ENCODE data around the gene SLC35C1. TPM values are rescaled to one million over a fixed set of nuclear protein-coding genes. Genes with fewer than 3 reads are reported as not detected.

SLC35C1 gene
- total and polyA plus RNA-seq, 2 experiments from 2014 or later = 6.8 to 11.0 TPM

DNA sequence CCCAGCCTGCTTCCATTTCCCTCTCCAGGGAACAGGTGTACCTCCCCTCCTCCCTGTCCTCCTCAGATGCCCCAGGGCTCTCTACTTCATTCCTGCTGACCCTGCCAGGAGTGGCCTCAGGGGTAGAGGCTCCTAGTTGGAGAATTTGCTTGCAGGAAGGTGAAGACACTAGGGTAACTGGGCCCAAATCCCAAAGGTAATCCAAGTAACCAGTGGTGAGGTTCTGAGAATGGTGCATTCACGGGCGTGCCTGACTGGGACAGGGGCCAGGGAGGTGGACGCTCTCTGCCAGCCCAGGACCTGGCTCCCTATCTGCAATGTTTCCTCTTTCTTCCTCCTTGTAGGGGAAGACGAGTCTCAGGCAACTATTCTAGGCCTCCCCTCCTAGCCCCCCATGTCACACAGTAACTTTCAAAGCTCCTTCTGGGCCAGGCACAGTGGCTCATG, 2.9 kb downstream of the SLC35C1 start:
- H3K4me1 ChIP-seq (ENCODE audit: insufficient read depth) = peaks cover 3% of the 10 kb centered on the region; the same call in 1 of the 2 replicates
- H3K27ac ChIP-seq (ENCODE audit: low read depth) = no peak overlapping the region
- no peaks in the 10 kb centered on the region; the same call in 2 of the 3 replicates for H3K9me3 Mint-ChIP-seq
- H2AFZ ChIP-seq = no peak overlapping the region
- H3K36me3 Mint-ChIP-seq (ENCODE audit: low read depth) = peaks cover 15% of the 10 kb centered on the region; the same call in 2 of the 3 replicates
- peaks cover 3% of the 10 kb centered on the region; the same call in 1 of the 2 replicates for H4K20me1 ChIP-seq (replicated peaks; ENCODE audit: insufficient read depth)
- H3K27me3 ChIP-seq (ENCODE audit: insufficient read depth) = peaks cover 9% of the 10 kb centered on the region
- no peak for TF ChIP-seq STAT1 (IDR thresholded peaks at IDR 0.05; ENCODE audit: unreplicated experiment)
- TF ChIP-seq ZNF462 (CRISPR knock-in tag; IDR thresholded peaks at IDR 0.05) = no peak
- no peak for TF ChIP-seq CTCF (conservative IDR thresholded peaks at IDR 0.05; ENCODE audit: low read depth in 2 of 2)
- TF ChIP-seq CREB1 (CRISPR knock-in tag; IDR thresholded peaks at IDR 0.05; ENCODE audit: low read depth) = no peak
- TF ChIP-seq, protein P1, sequence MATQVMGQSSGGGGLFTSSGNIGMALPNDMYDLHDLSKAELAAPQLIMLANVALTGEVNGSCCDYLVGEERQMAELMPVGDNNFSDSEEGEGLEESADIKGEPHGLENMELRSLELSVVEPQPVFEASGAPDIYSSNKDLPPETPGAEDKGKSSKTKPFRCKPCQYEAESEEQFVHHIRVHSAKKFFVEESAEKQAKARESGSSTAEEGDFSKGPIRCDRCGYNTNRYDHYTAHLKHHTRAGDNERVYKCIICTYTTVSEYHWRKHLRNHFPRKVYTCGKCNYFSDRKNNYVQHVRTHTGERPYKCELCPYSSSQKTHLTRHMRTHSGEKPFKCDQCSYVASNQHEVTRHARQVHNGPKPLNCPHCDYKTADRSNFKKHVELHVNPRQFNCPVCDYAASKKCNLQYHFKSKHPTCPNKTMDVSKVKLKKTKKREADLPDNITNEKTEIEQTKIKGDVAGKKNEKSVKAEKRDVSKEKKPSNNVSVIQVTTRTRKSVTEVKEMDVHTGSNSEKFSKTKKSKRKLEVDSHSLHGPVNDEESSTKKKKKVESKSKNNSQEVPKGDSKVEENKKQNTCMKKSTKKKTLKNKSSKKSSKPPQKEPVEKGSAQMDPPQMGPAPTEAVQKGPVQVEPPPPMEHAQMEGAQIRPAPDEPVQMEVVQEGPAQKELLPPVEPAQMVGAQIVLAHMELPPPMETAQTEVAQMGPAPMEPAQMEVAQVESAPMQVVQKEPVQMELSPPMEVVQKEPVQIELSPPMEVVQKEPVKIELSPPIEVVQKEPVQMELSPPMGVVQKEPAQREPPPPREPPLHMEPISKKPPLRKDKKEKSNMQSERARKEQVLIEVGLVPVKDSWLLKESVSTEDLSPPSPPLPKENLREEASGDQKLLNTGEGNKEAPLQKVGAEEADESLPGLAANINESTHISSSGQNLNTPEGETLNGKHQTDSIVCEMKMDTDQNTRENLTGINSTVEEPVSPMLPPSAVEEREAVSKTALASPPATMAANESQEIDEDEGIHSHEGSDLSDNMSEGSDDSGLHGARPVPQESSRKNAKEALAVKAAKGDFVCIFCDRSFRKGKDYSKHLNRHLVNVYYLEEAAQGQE (IDR thresholded peaks at IDR 0.05; ENCODE audit: unreplicated experiment) = no peak
- no peak for TF ChIP-seq NANOG (IDR thresholded peaks at IDR 0.05; ENCODE audit: borderline replicate concordance)
- no peak for TF ChIP-seq ZNF114 (CRISPR knock-in tag; IDR thresholded peaks at IDR 0.05)
- no peak for TF ChIP-seq ZNF331 (CRISPR knock-in tag; IDR thresholded peaks at IDR 0.05; ENCODE audit: low read depth)
- TF ChIP-seq EZH2phosphoT487 (IDR thresholded peaks at IDR 0.05; ENCODE audit: unreplicated experiment) = no peak
- TF ChIP-seq JUNB (IDR thresholded peaks at IDR 0.05; ENCODE audit: unreplicated experiment) = no peak
- no peak for TF ChIP-seq EZH2 (IDR thresholded peaks at IDR 0.05; ENCODE audit: low read depth, unreplicated experiment)
- TF ChIP-seq ETS1 (IDR thresholded peaks at IDR 0.05) = no peak
- no peak for TF ChIP-seq POLR2AphosphoS5 (IDR thresholded peaks at IDR 0.05; ENCODE audit: low read depth)
- peaks cover 11% of the 10 kb centered on the region for H3K79me2 ChIP-seq (replicated peaks; ENCODE audit: insufficient read depth)
- ATAC-seq (no peak), DNase-seq (ENCODE audit: low spot score) (no peak)
- no peaks in the 10 kb centered on the region for H3F3A ChIP-seq (replicated peaks; ENCODE audit: low read depth)
- H3K4me2 ChIP-seq = no peak overlapping the region
- H3K27ac Mint-ChIP-seq = no peak overlapping the region
- no peaks in the 10 kb centered on the region for H3K9me2 ChIP-seq (ENCODE audit: insufficient read depth)
- H3K36me3 ChIP-seq (ENCODE audit: insufficient read depth) = no peaks in the 10 kb centered on the region
- peaks cover 25% of the 10 kb centered on the region for H3K4me1 Mint-ChIP-seq
- peaks cover 29% of the 10 kb centered on the region for H3K27me3 Mint-ChIP-seq (ENCODE audit: insufficient read depth, low read depth, poor library complexity)
- H3K4me3 Mint-ChIP-seq = peak overlapping the region; percentile 34; the same call in 2 of the 3 replicates
- peak overlapping the region; percentile 90; the same call in 1 of the 2 replicates for H3K4me3 ChIP-seq
